Measurements from ENCODE around the gene SPDYE6. TPM values are rescaled to one million over a fixed set of nuclear protein-coding genes. Genes with fewer than 3 reads are reported as not detected.

Gene SPDYE6
- total and polyA plus RNA-seq, 7 donors, result 0.05 to 0.08 (median 0.08) TPM; not detected in 4

DNA sequence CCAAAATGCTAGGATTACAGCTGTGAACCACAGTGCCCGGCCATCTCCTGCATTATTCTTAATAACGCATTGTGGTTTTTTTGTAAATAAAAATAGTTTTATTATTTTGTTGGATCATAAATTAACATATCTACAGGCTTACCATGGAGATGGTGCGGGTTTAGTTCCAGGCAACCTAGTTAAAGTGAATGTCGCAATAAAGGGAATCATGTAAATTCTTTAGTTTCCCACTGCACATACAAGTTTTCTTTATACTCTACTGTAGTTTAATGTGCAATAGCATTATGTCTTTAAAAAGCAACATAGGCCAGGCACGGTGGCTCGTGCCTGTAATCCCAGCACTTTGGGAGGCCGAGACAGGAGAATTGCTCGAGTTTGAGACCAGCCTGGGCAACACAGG is 42.3 kb upstream of the SPDYE6 start:
- no peak overlapping the region for H3K4me3 ChIP-seq
- H3K36me3 ChIP-seq (ENCODE audit: insufficient read depth in 1 of 2, low read depth in 1 of 2), result peaks cover 0 to 60% of the 10 kb centered on the region in 2 donors
- intact Hi-C loops (cut with DNase I), result no loop called here
- no peaks in the 10 kb centered on the region for H3K27me3 ChIP-seq (ENCODE audit: insufficient read depth in 3 of 3, low read length in 2 of 3)
- TF ChIP-seq, protein P1, sequence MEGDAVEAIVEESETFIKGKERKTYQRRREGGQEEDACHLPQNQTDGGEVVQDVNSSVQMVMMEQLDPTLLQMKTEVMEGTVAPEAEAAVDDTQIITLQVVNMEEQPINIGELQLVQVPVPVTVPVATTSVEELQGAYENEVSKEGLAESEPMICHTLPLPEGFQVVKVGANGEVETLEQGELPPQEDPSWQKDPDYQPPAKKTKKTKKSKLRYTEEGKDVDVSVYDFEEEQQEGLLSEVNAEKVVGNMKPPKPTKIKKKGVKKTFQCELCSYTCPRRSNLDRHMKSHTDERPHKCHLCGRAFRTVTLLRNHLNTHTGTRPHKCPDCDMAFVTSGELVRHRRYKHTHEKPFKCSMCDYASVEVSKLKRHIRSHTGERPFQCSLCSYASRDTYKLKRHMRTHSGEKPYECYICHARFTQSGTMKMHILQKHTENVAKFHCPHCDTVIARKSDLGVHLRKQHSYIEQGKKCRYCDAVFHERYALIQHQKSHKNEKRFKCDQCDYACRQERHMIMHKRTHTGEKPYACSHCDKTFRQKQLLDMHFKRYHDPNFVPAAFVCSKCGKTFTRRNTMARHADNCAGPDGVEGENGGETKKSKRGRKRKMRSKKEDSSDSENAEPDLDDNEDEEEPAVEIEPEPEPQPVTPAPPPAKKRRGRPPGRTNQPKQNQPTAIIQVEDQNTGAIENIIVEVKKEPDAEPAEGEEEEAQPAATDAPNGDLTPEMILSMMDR (IDR thresholded peaks at IDR 0.05), result no peak
- H3K9me3 ChIP-seq, result no peaks in the 10 kb centered on the region
- peaks cover 6% of the 10 kb centered on the region for H3K4me1 ChIP-seq
- H3K27ac ChIP-seq, result no peak overlapping the region
- ATAC-seq (no peak), DNase-seq (no peak)
- WGBS, 3 donors, result 91 to 95% (median 95%) methylated on average over 8 of the region's 8 CpGs

- H3K4me3 ChIP-seq, result peak overlapping the region; percentile 79
- 0 to 1% (median 1%) methylated on average over 12 of the region's 12 CpGs for WGBS, 3 donors
- TF ChIP-seq, protein P1 (IDR thresholded peaks at IDR 0.05), result no peak
- ATAC-seq (peak in 3 of 4 donors; percentile 19 to 27 (median 26)), DNase-seq (no peak)
- intact Hi-C loops (cut with DNase I), result no loop called here
- no peaks in the 10 kb centered on the region for H3K9me3 ChIP-seq
- no peaks in the 10 kb centered on the region for H3K27me3 ChIP-seq (ENCODE audit: insufficient read depth in 3 of 3, low read length in 2 of 3)
- H3K27ac ChIP-seq, result peak overlapping the region; percentile 82
- H3K36me3 ChIP-seq (ENCODE audit: insufficient read depth in 1 of 2, low read depth in 1 of 2), result peaks cover 0 to 45% of the 10 kb centered on the region in 2 donors
- peaks cover 6% of the 10 kb centered on the region for H3K4me1 ChIP-seq
These were observed 40.4 kb upstream of the SPDYE6 start for GRCh38 chr7:102396710-102397019.

GRCh38 chr7:102395873-102396709 is 39.8 kb upstream of the SPDYE6 start, which contains the start of gene PRKRIP1:
Gene PRKRIP1 (plus strand): TSS chr7:102396363. CDS start chr7:102396412, 49 bp downstream.
- Histone ChIP-seq H3K9me3 (no peaks in the 10 kb centered on the region), H3K27me3 (ENCODE audit: insufficient read depth in 3 of 3, low read length in 2 of 3) (no peaks in the 10 kb centered on the region), H3K36me3 (ENCODE audit: insufficient read depth in 1 of 2, low read depth in 1 of 2) (peaks cover 0 to 40% of the 10 kb centered on the region in 2 donors), H3K4me1 (peaks cover 6% of the 10 kb centered on the region), H3K4me3 (peak within 1 kb of the TSS; percentile 79), H3K27ac (peak within 1 kb of the TSS; percentile 82)
- WGBS, 3 donors, result 1% methylated on average over 56 to 57 of the region's 59 CpGs
- intact Hi-C loops (cut with DNase I), result no loop called here
- ATAC-seq (peak; percentile 86 to 91 (median 87)), DNase-seq (peak; percentile 83 to 89)
- TF ChIP-seq, protein P1 (IDR thresholded peaks at IDR 0.05), result no peak

DNA sequence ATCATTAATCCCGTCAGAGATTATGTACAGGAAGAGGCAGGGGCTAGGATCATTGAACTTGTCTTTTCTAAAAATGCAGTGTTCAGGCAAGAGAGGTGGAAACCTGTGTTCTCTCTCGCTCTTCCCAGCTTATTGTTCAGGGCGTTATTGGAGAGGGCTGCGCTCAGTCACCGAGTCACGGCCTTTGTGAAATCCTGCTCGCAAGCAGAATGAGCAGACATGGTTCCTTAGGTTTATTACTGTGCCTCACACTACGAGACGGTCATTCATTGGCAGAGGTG is 39.3 kb upstream of the SPDYE6 start:
- Histone ChIP-seq H3K4me3 (peak overlapping the region; percentile 79), H3K36me3 (ENCODE audit: insufficient read depth in 1 of 2, low read depth in 1 of 2) (peaks cover 0 to 34% of the 10 kb centered on the region in 2 donors), H3K27ac (peak overlapping the region; percentile 82), H3K27me3 (ENCODE audit: insufficient read depth in 3 of 3, low read length in 2 of 3) (no peaks in the 10 kb centered on the region), H3K9me3 (no peaks in the 10 kb centered on the region), H3K4me1 (peaks cover 6% of the 10 kb centered on the region)
- WGBS, 3 donors, result 10 to 13% (median 11%) methylated on average over 9 of the region's 9 CpGs
- ATAC-seq, result peak; percentile 9 to 19 (median 12)
- no peak for DNase-seq
- intact Hi-C loops (cut with DNase I), result no loop called here
- TF ChIP-seq, protein P1 (IDR thresholded peaks at IDR 0.05), result no peak

Data from psoas muscle (tissue), 8 donors.